Measurements from ENCODE around the gene HDAC4. TPM values are rescaled to one million over a fixed set of nuclear protein-coding genes. Genes with fewer than 3 reads are reported as not detected.
A peak's percentile ranks its signal among the peaks of the same experiment; 100 is the strongest.

The HDAC4 gene
- total and polyA plus RNA-seq, 9 of the 15 experiments (the other 6 are each of a cell fraction or from before 2014, with no cell fraction given): 0.11 to 20.2 (median 4.0) TPM

DNA sequence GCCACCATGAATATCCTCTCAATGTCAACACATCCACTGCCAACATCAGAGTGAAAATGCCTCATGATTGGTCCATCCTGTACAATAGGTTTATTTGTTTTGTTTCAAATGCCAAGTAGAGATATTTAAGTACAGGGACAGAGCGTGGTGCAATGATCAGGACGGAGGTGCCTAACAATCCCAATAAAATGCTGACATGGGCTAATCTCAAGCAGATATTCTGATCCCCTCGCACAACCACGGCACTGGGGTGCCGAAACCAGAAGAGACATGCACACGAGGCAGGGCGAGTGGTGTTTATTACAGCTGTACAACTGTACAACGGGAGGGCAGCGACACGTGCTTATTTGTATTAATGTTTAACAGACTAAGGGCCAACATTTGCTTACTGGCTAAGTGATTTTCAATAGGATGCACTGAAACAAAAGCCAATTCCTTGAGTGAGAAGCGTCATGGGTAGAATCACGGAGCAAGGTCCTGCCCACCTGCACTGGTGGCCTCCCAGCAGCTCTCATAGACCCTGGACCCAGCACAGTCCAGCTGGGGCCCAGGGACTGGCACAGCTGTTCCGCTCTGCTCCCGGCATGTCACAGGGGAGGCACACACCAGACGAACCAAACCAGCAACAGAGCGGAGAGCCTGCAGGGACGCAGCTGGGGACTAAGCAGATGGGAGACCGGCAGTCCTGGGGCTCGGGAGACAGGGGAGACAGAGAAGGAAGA, 101.4 kb downstream of the HDAC4 start (continued):
- TF ChIP-seq ZNF395 (CRISPR knock-in tag; IDR thresholded peaks at IDR 0.05) (no peak), C11orf30 (IDR thresholded peaks at IDR 0.05; ENCODE audit: low read depth) (0 out of 2 replicates have a peak, but pooled peaks have one; percentile 57), ARID1B (IDR thresholded peaks at IDR 0.05) (no peak), MAFG (tag; conservative IDR thresholded peaks at IDR 0.05) (0 out of 2 replicates have a peak, but pooled peaks have one; percentile 18), RBBP5 (IDR thresholded peaks at IDR 0.05; ENCODE audit: borderline replicate concordance, insufficient read depth, low read length, poor library complexity, severe bottlenecking) (no peak)

- no peaks in the 10 kb centered on the region for H3K9me1 ChIP-seq (ENCODE audit: control insufficient read depth, insufficient read depth, low read length)
- in situ Hi-C loops (cut with MboI) (no loop called here), intact Hi-C loops (cut with micrococcal nuclease) (no loop called here)
- H3K4me1 ChIP-seq (replicated peaks in 1 of 2; ENCODE audit: control insufficient read depth in 2 of 2, insufficient read depth in 2 of 2, low read length in 2 of 2): peaks cover 38 to 62% of the 10 kb centered on the region in 2 experiments; a peak in 4 of 5 replicates
- no TSS peak for BruUV-seq (replicated peaks)
- H3K9ac ChIP-seq (ENCODE audit: insufficient read depth in 1 of 2, low read depth in 2 of 2, low read length in 2 of 2): no peak overlapping the region; a peak in 1 of 4 replicates
- POLR2A ChIA-PET: interaction anchor here (0.6 kb wide), 1 partner anchor 84 kb away, joined by 3 read pairs; no protein-coding TSS in a partner anchor
- DNase-seq (ENCODE audit: extremely low read depth in 1 of 4, low spot score in 3 of 4): no peak
- H3K4me2 ChIP-seq (ENCODE audit: insufficient read depth, low read length): peak overlapping the region; percentile 11; the same call in 1 of the 2 replicates
- no peaks in the 10 kb centered on the region for H3K36me3 ChIP-seq (ENCODE audit: control insufficient read depth, insufficient read depth, low read length)
- H3K4me3 ChIP-seq: no peak overlapping the region
- H4K20me1 ChIP-seq (replicated peaks; ENCODE audit: control insufficient read depth, insufficient read depth, low read length): no peaks in the 10 kb centered on the region
- peaks cover 40% of the 10 kb centered on the region for H3K79me2 ChIP-seq (ENCODE audit: control insufficient read depth, insufficient read depth, low read length)
- FAIRE-seq: no peak
- H3K9me3 ChIP-seq (replicated peaks; ENCODE audit: control insufficient read depth, insufficient read depth, low read depth, low read length): no peaks in the 10 kb centered on the region
- H3K27me3 ChIP-seq (ENCODE audit: control insufficient read depth in 2 of 2, insufficient read depth in 2 of 2, low read length in 2 of 2): no peaks in the 10 kb centered on the region
- 69% methylated on average over 13 of the region's 14 CpGs for WGBS (ENCODE audit: insufficient coverage, low coverage, missing lambda C conversion rate)
- CTCF ChIA-PET (ENCODE audit: low intra/inter-chr PET ratio): no interaction called here
- TF ChIP-seq SP1 (CRISPR knock-in tag; IDR thresholded peaks at IDR 0.05): no peak
- no peak for TF ChIP-seq HIVEP1 (CRISPR knock-in tag; IDR thresholded peaks at IDR 0.05)
- TF ChIP-seq MBD2 (IDR thresholded peaks at IDR 0.05; ENCODE audit: borderline replicate concordance, low read depth): no peak
- TF ChIP-seq YBX1 (IDR thresholded peaks at IDR 0.05): no peak
- H2AFZ ChIP-seq (ENCODE audit: low read depth, low read length): no peak overlapping the region
- no peak overlapping the region for H3K27ac ChIP-seq (ENCODE audit: extremely low read depth, low read depth, low read length)
- ATAC-seq: no peak; the same call in 2 of the 3 replicates
These were observed 102.6 kb downstream of the HDAC4 start for GRCh38 chr2:239298116-239298804.
